Measurements from ENCODE around the gene GOLGA8B. TPM values are rescaled to one million over a fixed set of nuclear protein-coding genes. Genes with fewer than 3 reads are reported as not detected.

The GOLGA8B gene
- total RNA-seq, 2 experiments from 2014 or later = 244 to 247 TPM

DNA sequence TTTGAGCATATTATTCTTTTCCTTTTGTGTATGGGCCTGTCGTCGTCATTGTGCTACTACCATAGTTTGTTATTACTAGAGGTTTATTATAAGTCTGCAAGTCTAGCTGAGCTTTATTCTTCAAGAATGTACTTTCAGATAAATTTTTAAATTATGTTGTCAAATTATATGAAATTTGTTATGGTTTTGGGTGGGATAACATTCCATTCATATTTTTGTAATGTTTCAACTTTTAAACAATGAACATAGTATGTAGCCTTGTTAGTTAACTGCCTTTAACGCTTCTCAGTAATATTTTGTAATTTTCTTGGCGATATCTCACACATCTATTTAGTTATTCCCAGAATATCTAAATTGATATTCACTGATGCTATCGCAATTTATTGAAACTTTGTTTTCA, 41.6 kb upstream of the GOLGA8B start:
- ChIA-PET CTCF (no interaction called here), POLR2A (no interaction called here)
- Mint-ChIP-seq H3K4me1 (ENCODE audit: low read depth) (no peaks in the 10 kb centered on the region), H3K4me3 (no peak overlapping the region), H3K27ac (no peak overlapping the region), H3K36me3 (ENCODE audit: low read depth) (no peaks in the 10 kb centered on the region), H3K27me3 (peaks cover 60% of the 10 kb centered on the region), H3K9me3 (peaks cover 2% of the 10 kb centered on the region)
- no peaks in the 10 kb centered on the region for H3K36me3 ChIP-seq (ENCODE audit: insufficient read depth, low read length)
- no peak for TF ChIP-seq CTCF (IDR thresholded peaks at IDR 0.05)
- DNase-seq = no peak
- no peak overlapping the region for H3K4me3 ChIP-seq (ENCODE audit: low read length)
- no peaks in the 10 kb centered on the region for H3K9me3 ChIP-seq (ENCODE audit: control insufficient read depth in 1 of 2, insufficient read depth in 1 of 2, low read length in 2 of 2)
- peaks cover 0 to 29% of the 10 kb centered on the region in 2 experiments for H3K27me3 ChIP-seq (ENCODE audit: control insufficient read depth in 1 of 2, insufficient read depth in 2 of 2, low read length in 2 of 2)
- no peak overlapping the region for H3K27ac ChIP-seq (ENCODE audit: low read depth in 1 of 2, low read length in 2 of 2)
- intact Hi-C loops (cut with DNase I, micrococcal nuclease) = loop anchor here in 1 of 2 experiments (10.0 kb wide), 1 partner anchor 300 kb away; no protein-coding TSS in a partner anchor
- ATAC-seq (ENCODE audit: poor library complexity) = no peak
- no peaks in the 10 kb centered on the region for H3K4me1 ChIP-seq (ENCODE audit: insufficient read depth, low read length)

- Histone ChIP-seq H3K36me3 (ENCODE audit: insufficient read depth, low read length) (no peaks in the 10 kb centered on the region), H3K4me1 (ENCODE audit: insufficient read depth, low read length) (no peaks in the 10 kb centered on the region), H3K27ac (ENCODE audit: low read depth in 1 of 2, low read length in 2 of 2) (no peak overlapping the region), H3K4me3 (ENCODE audit: low read length) (no peak overlapping the region), H3K9me3 (ENCODE audit: control insufficient read depth in 1 of 2, insufficient read depth in 1 of 2, low read length in 2 of 2) (no peaks in the 10 kb centered on the region), H3K27me3 (ENCODE audit: control insufficient read depth in 1 of 2, insufficient read depth in 2 of 2, low read length in 2 of 2) (peaks cover 0 to 28% of the 10 kb centered on the region in 2 experiments)
- ChIA-PET POLR2A (no interaction called here), CTCF (no interaction called here)
- no peak for TF ChIP-seq CTCF (IDR thresholded peaks at IDR 0.05)
- intact Hi-C loops (cut with DNase I, micrococcal nuclease) = loop anchor here in 1 of 2 experiments (10.0 kb wide), 1 partner anchor 303 kb away; no protein-coding TSS in a partner anchor
- Mint-ChIP-seq H3K36me3 (ENCODE audit: low read depth) (no peaks in the 10 kb centered on the region), H3K9me3 (no peaks in the 10 kb centered on the region), H3K27me3 (peaks cover 53% of the 10 kb centered on the region), H3K27ac (no peak overlapping the region), H3K4me1 (ENCODE audit: low read depth) (no peaks in the 10 kb centered on the region), H3K4me3 (no peak overlapping the region)
- DNase-seq (peak in 2 of 14 experiments; percentile 4 to 7), ATAC-seq (ENCODE audit: poor library complexity) (no peak)
These were observed 38.2 kb upstream of the GOLGA8B start for GRCh38 chr15:34621675-34622074.

- ATAC-seq (ENCODE audit: poor library complexity) = no peak
- Histone ChIP-seq H3K4me3 (ENCODE audit: low read length) (no peak overlapping the region), H3K4me1 (ENCODE audit: insufficient read depth, low read length) (no peaks in the 10 kb centered on the region), H3K36me3 (ENCODE audit: insufficient read depth, low read length) (no peaks in the 10 kb centered on the region), H3K9me3 (ENCODE audit: control insufficient read depth in 1 of 2, insufficient read depth in 1 of 2, low read length in 2 of 2) (no peaks in the 10 kb centered on the region), H3K27ac (ENCODE audit: low read depth in 1 of 2, low read length in 2 of 2) (no peak overlapping the region), H3K27me3 (ENCODE audit: control insufficient read depth in 1 of 2, insufficient read depth in 2 of 2, low read length in 2 of 2) (peaks cover 0 to 28% of the 10 kb centered on the region in 2 experiments)
- no peak overlapping the region for H3K27ac Mint-ChIP-seq
- H3K4me1 Mint-ChIP-seq (ENCODE audit: low read depth) = no peaks in the 10 kb centered on the region
- no peaks in the 10 kb centered on the region for H3K9me3 Mint-ChIP-seq
- intact Hi-C loops (cut with DNase I, micrococcal nuclease) = loop anchor here in 1 of 2 experiments (10.0 kb wide), 1 partner anchor 304 kb away; no protein-coding TSS in a partner anchor
- TF ChIP-seq CTCF (IDR thresholded peaks at IDR 0.05) = no peak
- POLR2A ChIA-PET = no interaction called here
- H3K36me3 Mint-ChIP-seq (ENCODE audit: low read depth) = no peaks in the 10 kb centered on the region
- CTCF ChIA-PET = no interaction called here
- no peak for DNase-seq
- peaks cover 53% of the 10 kb centered on the region for H3K27me3 Mint-ChIP-seq
- no peak overlapping the region for H3K4me3 Mint-ChIP-seq
These were observed 37.4 kb upstream of the GOLGA8B start for GRCh38 chr15:34620814-34621213.

All from CD4-positive, alpha-beta T cell (primary cell).